Stimulated activated CD8-positive, alpha-beta memory T cell treated with anti-CD3 and anti-CD28 coated beads, Interleukin-4, amount 100 ng/mL, for 1 hour (primary cell): Measurements from ENCODE around the gene ST7L.

Experiments used
- DNase-seq, 2 donors: peaks; one replicate each; pipeline ENCODE4 v3.0.0-alpha.2; 2020; ENCODE audit warnings: low read depth in 2 of 2, low spot score in 1 of 2

ST7L gene

GRCh38 chr1:112546076-112546475 lies 72.9 kb downstream of the ST7L start:
- no peak for DNase-seq

- DNase-seq = no peak
These were observed 74.2 kb downstream of the ST7L start for GRCh38 chr1:112544751-112545150.

GRCh38 chr1:112544011-112544688 lies 74.8 kb downstream of the ST7L start:
- DNase-seq = no peak

GRCh38 chr1:112542206-112542973 lies 76.6 kb downstream of the ST7L start:
- DNase-seq = no peak

- DNase-seq = no peak
These were observed 77.6 kb downstream of the ST7L start for GRCh38 chr1:112541299-112541698.

GRCh38 chr1:112540226-112540794 lies 78.6 kb downstream of the ST7L start:
- DNase-seq = no peak

GRCh38 chr1:112538883-112539282 lies 80.1 kb downstream of the ST7L start:
- no peak for DNase-seq

GRCh38 chr1:112537456-112537855 lies 81.5 kb downstream of the ST7L start:
- no peak for DNase-seq

- no peak for DNase-seq
These were observed 82.4 kb downstream of the ST7L start for GRCh38 chr1:112536561-112536960.

- DNase-seq = no peak
These were observed 85.9 kb downstream of the ST7L start for GRCh38 chr1:112533029-112533428.

- DNase-seq = no peak
These were observed 86.9 kb downstream of the ST7L start for GRCh38 chr1:112532064-112532463.

- DNase-seq = no peak
These were observed 88.1 kb downstream of the ST7L start for GRCh38 chr1:112530832-112531231.

- no peak for DNase-seq
These were observed 89.6 kb downstream of the ST7L start for GRCh38 chr1:112529301-112529700.

GRCh38 chr1:112528076-112528475 lies 90.9 kb downstream of the ST7L start:
- no peak for DNase-seq

- DNase-seq = no peak
These were observed 91.5 kb downstream of the ST7L start for GRCh38 chr1:112527266-112528010.

- no peak for DNase-seq
These were observed 94.0 kb downstream of the ST7L start for GRCh38 chr1:112524986-112525385.

GRCh38 chr1:112524251-112524650 lies 94.7 kb downstream of the ST7L start:
- DNase-seq = no peak

GRCh38 chr1:112522621-112523020 lies 96.3 kb downstream of the ST7L start:
- DNase-seq = no peak

- no peak for DNase-seq
These were observed 98.8 kb downstream of the ST7L start for GRCh38 chr1:112520166-112520565.

- DNase-seq = no peak
These were observed 100.8 kb downstream of the ST7L start for GRCh38 chr1:112518186-112518585.

- no peak for DNase-seq
These were observed 101.3 kb downstream of the ST7L start for GRCh38 chr1:112517646-112518045.

GRCh38 chr1:112517231-112517630 lies 101.7 kb downstream of the ST7L start:
- DNase-seq = no peak
